MM.1S (cell line): Measurements from ENCODE around the gene TENM4.

Source experiments
- DNase-seq: peaks from one replicate; pipeline ENCODE4 v3.0.0-alpha.2; 2015
- H2AFZ ChIP-seq: fragments of 300-600 bp; sonication (generic); 2 replicates; pipeline ENCODE4 v1.6.0; 2016; ENCODE audit warnings: antibody characterized with exemption, low read length
- H3F3A ChIP-seq: fragments of 300-600 bp; sonication (generic); 2 replicates; pipeline ENCODE4 v1.6.1; 2016; ENCODE audit warnings: mild to moderate bottlenecking, antibody characterized with exemption, low read length, moderate library complexity, mixed read lengths; ENCODE audit not compliant: insufficient read depth
- H3K27ac ChIP-seq: fragments of 300-600 bp; sonication (generic); 2 replicates; pipeline ENCODE4 v1.5.1; 2016; ENCODE audit warnings: mild to moderate bottlenecking, low read length
- H3K27me3 ChIP-seq: fragments of 300-600 bp; sonication (generic); replicated peaks from 2 replicates; pipeline ENCODE4 v1.6.0; 2016; ENCODE audit warnings: low read length; ENCODE audit not compliant: insufficient read depth
- H3K36me3 ChIP-seq: fragments of 300-600 bp; sonication (generic); replicated peaks from 2 replicates; pipeline ENCODE4 v1.6.1; 2016; ENCODE audit warnings: mild to moderate bottlenecking, low read length, mixed read lengths; ENCODE audit not compliant: insufficient read depth
- H3K4me1 ChIP-seq: fragments of 300-600 bp; sonication (generic); 2 replicates; pipeline ENCODE4 v1.6.1; 2016; ENCODE audit warnings: low read length, mixed read lengths
- H3K4me2 ChIP-seq: fragments of 300-600 bp; sonication (generic); 2 replicates; pipeline ENCODE4 v1.6.0; 2016; ENCODE audit warnings: low read depth, low read length
- H3K4me3 ChIP-seq: fragments of 300-600 bp; sonication (generic); 2 replicates; pipeline ENCODE4 v1.5.1; 2016; ENCODE audit warnings: low read length, mixed read lengths
- H3K79me2 ChIP-seq: fragments of 300-600 bp; sonication (generic); 2 replicates; pipeline ENCODE4 v1.6.1; 2016; ENCODE audit warnings: mixed run types, low read length, mixed read lengths
- H3K9ac ChIP-seq: fragments of 300-600 bp; sonication (generic); 2 replicates; pipeline ENCODE4 v1.6.1; 2016; ENCODE audit warnings: low read length, mixed read lengths
- H3K9me2 ChIP-seq: fragments of 300-600 bp; sonication (generic); replicated peaks from 2 replicates; pipeline ENCODE4 v1.6.1; 2016; ENCODE audit warnings: mild to moderate bottlenecking, low read length, mixed read lengths; ENCODE audit not compliant: insufficient read depth
- H3K9me3 ChIP-seq: fragments of 300-600 bp; sonication (generic); replicated peaks from 2 replicates; pipeline ENCODE4 v1.6.1; 2016; ENCODE audit warnings: mild to moderate bottlenecking, low read length, mixed read lengths; ENCODE audit not compliant: insufficient read depth
- H4K20me1 ChIP-seq: fragments of 300-600 bp; sonication (generic); 2 replicates; pipeline ENCODE4 v1.6.1; 2016; ENCODE audit warnings: mild to moderate bottlenecking, low read length, moderate library complexity, mixed read lengths; ENCODE audit not compliant: insufficient read depth
- CTCF ChIP-seq: fragments of 300-600 bp; sonication (generic); IDR thresholded peaks from 2 replicates; pipeline ENCODE4 v1.5.1; 2016; ENCODE audit warnings: antibody characterized with exemption, low read length, mixed read lengths
- EZH2 ChIP-seq: fragments of 300-600 bp; sonication (generic); optimal IDR thresholded peaks from 2 replicates; pipeline ENCODE3; 2017; ENCODE audit warnings: low read depth, mild to moderate bottlenecking, antibody characterized with exemption, low read length, mixed read lengths
- EZH2phosphoT487 ChIP-seq: fragments of 300-600 bp; sonication (generic); IDR thresholded peaks from 2 replicates; pipeline ENCODE4 v1.6.1; 2018; ENCODE audit warnings: antibody characterized with exemption, low read length

Gene TENM4

GRCh38 chr11:79221444-79222130, 219.2 kb downstream of the TENM4 start:
- Histone ChIP-seq H3K79me2 (no peaks in the 10 kb centered on the region), H3K9ac (no peak overlapping the region), H3K9me3 (no peaks in the 10 kb centered on the region), H3K4me2 (no peak overlapping the region), H3K4me1 (no peaks in the 10 kb centered on the region), H3K36me3 (no peaks in the 10 kb centered on the region), H3K27ac (no peak overlapping the region), H4K20me1 (no peaks in the 10 kb centered on the region), H2AFZ (no peak overlapping the region), H3F3A (no peaks in the 10 kb centered on the region), H3K9me2 (no peaks in the 10 kb centered on the region), H3K27me3 (no peaks in the 10 kb centered on the region), H3K4me3 (no peak overlapping the region)
- TF ChIP-seq CTCF (no peak), EZH2 (no peak), EZH2phosphoT487 (no peak)
- no peak for DNase-seq

GRCh38 chr11:79220171-79220570, 220.7 kb downstream of the TENM4 start:
- Histone ChIP-seq H3F3A (no peaks in the 10 kb centered on the region), H3K9ac (no peak overlapping the region), H3K4me1 (no peaks in the 10 kb centered on the region), H3K27me3 (no peaks in the 10 kb centered on the region), H3K36me3 (no peaks in the 10 kb centered on the region), H3K9me3 (no peaks in the 10 kb centered on the region), H3K79me2 (no peaks in the 10 kb centered on the region), H4K20me1 (no peaks in the 10 kb centered on the region), H3K9me2 (no peaks in the 10 kb centered on the region), H3K4me3 (no peak overlapping the region), H3K4me2 (no peak overlapping the region), H3K27ac (no peak overlapping the region), H2AFZ (no peak overlapping the region)
- no peak for DNase-seq
- no peak for TF ChIP-seq CTCF
- no peak for TF ChIP-seq EZH2phosphoT487
- no peak for TF ChIP-seq EZH2

GRCh38 chr11:79219186-79220045, 221.4 kb downstream of the TENM4 start:
- Histone ChIP-seq H3K9ac (no peak overlapping the region), H3K4me3 (no peak overlapping the region), H3K36me3 (no peaks in the 10 kb centered on the region), H3F3A (no peaks in the 10 kb centered on the region), H3K9me3 (no peaks in the 10 kb centered on the region), H3K4me2 (no peak overlapping the region), H3K27ac (no peak overlapping the region), H4K20me1 (no peaks in the 10 kb centered on the region), H2AFZ (no peak overlapping the region), H3K27me3 (no peaks in the 10 kb centered on the region), H3K9me2 (no peaks in the 10 kb centered on the region), H3K4me1 (no peaks in the 10 kb centered on the region), H3K79me2 (no peaks in the 10 kb centered on the region)
- no peak for TF ChIP-seq CTCF
- no peak for TF ChIP-seq EZH2
- no peak for TF ChIP-seq EZH2phosphoT487
- DNase-seq: no peak
